H9 (cell line): Measurements from ENCODE around the gene MS4A18. TPM values are rescaled to one million over a fixed set of nuclear protein-coding genes. Genes with fewer than 3 reads are reported as not detected.

ENCODE experiments used
- DNase-seq: peaks from one replicate; pipeline ENCODE4 v3.0.0-alpha.2; 2017
- H2AFZ ChIP-seq: one replicate; pipeline ENCODE4 v1.6.1; 2013; ENCODE audit warnings: mild to moderate bottlenecking, low read length, control low read depth, moderate library complexity
- H2AK5ac ChIP-seq: 2 replicates; pipeline ENCODE4 v1.6.1; 2013; ENCODE audit warnings: low read length, control low read depth, mixed read lengths; ENCODE audit not compliant: insufficient read length
- H2BK120ac ChIP-seq: one replicate; pipeline ENCODE4 v1.6.1; 2013; ENCODE audit warnings: low read depth, mild to moderate bottlenecking, low read length, control low read depth, inconsistent platforms; ENCODE audit not compliant: poor library complexity, severe bottlenecking
- H2BK12ac ChIP-seq: 2 replicates; pipeline ENCODE4 v1.6.1; 2013; ENCODE audit warnings: low read length, control low read depth, mixed read lengths, low read depth; ENCODE audit not compliant: insufficient read length
- H2BK15ac ChIP-seq: 2 replicates; pipeline ENCODE4 v1.6.1; 2013; ENCODE audit warnings: low read depth, low read length, control low read depth
- H2BK20ac ChIP-seq: one replicate; pipeline ENCODE4 v1.6.1; 2013; ENCODE audit warnings: low read depth, mild to moderate bottlenecking, low read length, control low read depth, inconsistent platforms; ENCODE audit not compliant: poor library complexity, severe bottlenecking
- H2BK5ac ChIP-seq: 2 replicates; pipeline ENCODE4 v1.6.1; 2013; ENCODE audit warnings: low read length, control low read depth, mixed read lengths; ENCODE audit not compliant: insufficient read length
- H3K14ac ChIP-seq: 2 replicates; pipeline ENCODE4 v1.6.1; 2013; ENCODE audit warnings: low read length, control low read depth; ENCODE audit not compliant: insufficient read depth
- H3K18ac ChIP-seq: 2 replicates; pipeline ENCODE4 v1.6.1; 2013; ENCODE audit warnings: low read depth, mild to moderate bottlenecking, mixed read lengths, low read length, control low read depth; ENCODE audit not compliant: insufficient read length
- H3K23ac ChIP-seq: 2 replicates; pipeline ENCODE4 v1.6.1; 2013; ENCODE audit warnings: low read length, control low read depth, mixed read lengths, low read depth; ENCODE audit not compliant: insufficient read length
- H3K23me2 ChIP-seq: 2 replicates; pipeline ENCODE4 v1.6.1; 2013; ENCODE audit warnings: low read depth, mild to moderate bottlenecking, mixed read lengths, low read length, control low read depth; ENCODE audit not compliant: insufficient read length, poor library complexity, severe bottlenecking
- H3K27ac ChIP-seq: 2 replicates; pipeline ENCODE4 v1.5.1; 2013; ENCODE audit warnings: low read length, control low read depth, mixed read lengths, low read depth; ENCODE audit not compliant: insufficient read length
- H3K27me3 ChIP-seq: 2 replicates; pipeline ENCODE4 v1.6.1; 2013; ENCODE audit warnings: low read length, control low read depth, inconsistent platforms; ENCODE audit not compliant: insufficient read depth
- H3K4ac ChIP-seq: 2 replicates; pipeline ENCODE4 v1.6.1; 2013; ENCODE audit warnings: low read depth, mild to moderate bottlenecking, control low read depth, inconsistent platforms, low read length, moderate library complexity
- H3K4me1 ChIP-seq: 2 replicates; pipeline ENCODE4 v1.6.1; 2013; ENCODE audit warnings: low read length, control low read depth, inconsistent platforms; ENCODE audit not compliant: insufficient read depth
- H3K4me2 ChIP-seq: 2 replicates; pipeline ENCODE4 v1.6.1; 2013; ENCODE audit warnings: low read length, control low read depth, mixed read lengths; ENCODE audit not compliant: insufficient read length, insufficient read depth
- H3K56ac ChIP-seq: 2 replicates; pipeline ENCODE4 v1.6.1; 2013; ENCODE audit warnings: low read depth, mild to moderate bottlenecking, mixed read lengths, low read length, control low read depth; ENCODE audit not compliant: insufficient read length
- H3K79me1 ChIP-seq: 2 replicates; pipeline ENCODE4 v1.6.1; 2013; ENCODE audit warnings: low read depth, mild to moderate bottlenecking, moderate library complexity, low read length, control low read depth, inconsistent platforms; ENCODE audit not compliant: insufficient read depth, poor library complexity, severe bottlenecking
- H3K79me2 ChIP-seq: 2 replicates; pipeline ENCODE4 v1.6.1; 2013; ENCODE audit warnings: low read length, control low read depth, inconsistent platforms; ENCODE audit not compliant: insufficient read depth
- H3K9ac ChIP-seq: 2 replicates; pipeline ENCODE4 v1.6.1; 2013; ENCODE audit warnings: low read length, control low read depth, mixed read lengths; ENCODE audit not compliant: insufficient read length; ENCODE audit errors: extremely low read depth
- H3K9me3 ChIP-seq: one replicate; pipeline ENCODE4 v1.6.1; 2013; ENCODE audit warnings: low read depth, low read length, inconsistent platforms; ENCODE audit not compliant: control insufficient read depth
- H3T11ph ChIP-seq: one replicate; pipeline ENCODE4 v1.6.1; 2013; ENCODE audit warnings: mild to moderate bottlenecking, low read length, control low read depth, inconsistent platforms
- H4K20me1 ChIP-seq: one replicate; pipeline ENCODE4 v1.6.1; 2013; ENCODE audit not compliant: control insufficient read depth, insufficient read length, insufficient read depth
- H4K5ac ChIP-seq: 2 replicates; pipeline ENCODE4 v1.6.1; 2013; ENCODE audit warnings: low read depth, mild to moderate bottlenecking, mixed read lengths, low read length, control low read depth; ENCODE audit not compliant: insufficient read length
- H4K8ac ChIP-seq: replicated peaks from 2 replicates; pipeline ENCODE4 v1.6.1; 2013; ENCODE audit warnings: low read length, control low read depth, mixed read lengths, low read depth; ENCODE audit not compliant: insufficient read length
- H4K91ac ChIP-seq: 2 replicates; pipeline ENCODE4 v1.6.1; 2013; ENCODE audit warnings: low read depth, mild to moderate bottlenecking, moderate library complexity, mixed read lengths, low read length, control low read depth; ENCODE audit not compliant: insufficient read length
- H3K27ac Mint-ChIP-seq, 3 experiments: 2 replicates in 2 of 3; 3 replicates in 1 of 3; pipeline ENCODE4 v1.8.0; 2020 to 2021; ENCODE audit warnings: mixed read lengths in 3 of 3, mild to moderate bottlenecking in 1 of 3, moderate library complexity in 1 of 3
- H3K27me3 Mint-ChIP-seq: 2 replicates; pipeline ENCODE4 v1.8.0; 2021; ENCODE audit warnings: low read depth, mild to moderate bottlenecking, moderate library complexity, mixed read lengths
- H3K36me3 Mint-ChIP-seq, 3 experiments: 2 replicates in 2 of 3; 3 replicates in 1 of 3; pipeline ENCODE4 v1.8.0; 2020 to 2021; ENCODE audit warnings: low read depth in 3 of 3, mixed read lengths in 3 of 3; ENCODE audit not compliant: insufficient read depth in 1 of 3
- H3K4me1 Mint-ChIP-seq, 2 experiments: 2 replicates each; pipeline ENCODE4 v1.8.0; 2020; ENCODE audit warnings: mixed read lengths in 2 of 2
- H3K4me3 Mint-ChIP-seq, 2 experiments: 2 replicates in 1 of 2; 3 replicates in 1 of 2; pipeline ENCODE4 v1.8.0; 2020 to 2021; ENCODE audit warnings: mild to moderate bottlenecking in 2 of 2, mixed read lengths in 2 of 2, moderate library complexity in 1 of 2
- H3K9me3 Mint-ChIP-seq, 2 experiments: 2 replicates in 1 of 2; 3 replicates in 1 of 2; pipeline ENCODE4 v1.8.0; 2020; ENCODE audit warnings: mild to moderate bottlenecking in 2 of 2, mixed read lengths in 2 of 2, moderate library complexity in 1 of 2
- WGBS: extraction: QIAGEN DNeasy Blood & Tissue Kit; methylation state at CpG from one replicate; pipeline ENCODE4 v1.1.7; 2013; ENCODE audit warnings: missing lambda C conversion rate, low lambda C conversion rate, mixed read lengths; ENCODE audit not compliant: insufficient read length; ENCODE audit errors: extremely low coverage; 5-methylcytosine and 5-hydroxymethylcytosine counted together
- total RNA-seq: library from RNA; stranded (reverse); gene quantifications from 2 replicates; pipeline ENCODE4 v1.2.1, GENCODE V29; 2021
- TF ChIP-seq, protein P1 (sequence below): fragments of 200-600 bp; sonication (generic); conservative IDR thresholded peaks from 3 replicates; pipeline ENCODE4 v1.8.0; 2021; ENCODE audit warnings: antibody characterized with exemption, mild to moderate bottlenecking

The MS4A18 gene
- total RNA-seq, 1 experiment from 2014 or later: not detected

DNA sequence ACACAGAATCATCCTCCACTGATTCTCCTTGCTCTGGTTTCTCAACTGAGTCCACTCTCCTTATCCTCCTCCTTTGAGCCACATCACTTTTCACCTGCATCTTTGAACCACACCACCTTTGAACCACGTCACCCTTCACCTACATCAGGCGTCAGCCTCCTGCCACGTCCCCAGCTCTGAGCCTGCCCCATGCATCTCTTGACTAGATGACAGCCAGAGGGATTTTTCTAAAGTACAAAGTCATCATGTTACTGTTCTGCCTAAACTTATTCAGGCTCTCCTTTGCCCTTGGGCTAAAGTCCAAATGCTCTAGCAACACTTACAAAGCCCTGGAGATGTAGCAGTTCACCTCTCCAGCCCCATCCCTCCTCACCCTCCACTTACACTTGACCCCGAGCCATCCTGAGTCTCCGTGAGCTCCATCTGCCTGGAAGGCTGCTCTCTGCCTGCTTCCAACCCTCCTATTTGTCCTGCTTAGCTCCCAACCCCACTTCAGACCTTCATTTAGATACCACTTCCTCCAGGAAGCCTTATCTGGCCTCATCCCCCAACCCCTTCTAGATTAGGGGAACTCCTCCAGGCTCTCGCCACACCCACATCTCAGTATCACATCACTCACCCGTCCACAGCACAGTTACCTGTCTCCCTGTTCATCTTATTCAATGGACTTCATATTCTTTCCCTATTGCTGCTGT lies 56.9 kb downstream of the MS4A18 start:
- H4K5ac ChIP-seq: no peak overlapping the region
- Mint-ChIP-seq H3K27ac (no peak overlapping the region), H3K4me3 (no peak overlapping the region), H3K36me3 (no peaks in the 10 kb centered on the region), H3K4me1 (no peaks in the 10 kb centered on the region), H3K9me3 (peaks cover 0 to 2% of the 10 kb centered on the region in 2 experiments; a peak in 1 of 5 replicates), H3K27me3 (peaks cover 7% of the 10 kb centered on the region; the same call in 1 of the 2 replicates)
- H3K56ac ChIP-seq: no peak overlapping the region
- H4K8ac ChIP-seq: no peak overlapping the region
- H3K4me1 ChIP-seq: no peaks in the 10 kb centered on the region
- H2BK12ac ChIP-seq: no peak overlapping the region
- no peak overlapping the region for H2BK20ac ChIP-seq
- TF ChIP-seq, protein P1, sequence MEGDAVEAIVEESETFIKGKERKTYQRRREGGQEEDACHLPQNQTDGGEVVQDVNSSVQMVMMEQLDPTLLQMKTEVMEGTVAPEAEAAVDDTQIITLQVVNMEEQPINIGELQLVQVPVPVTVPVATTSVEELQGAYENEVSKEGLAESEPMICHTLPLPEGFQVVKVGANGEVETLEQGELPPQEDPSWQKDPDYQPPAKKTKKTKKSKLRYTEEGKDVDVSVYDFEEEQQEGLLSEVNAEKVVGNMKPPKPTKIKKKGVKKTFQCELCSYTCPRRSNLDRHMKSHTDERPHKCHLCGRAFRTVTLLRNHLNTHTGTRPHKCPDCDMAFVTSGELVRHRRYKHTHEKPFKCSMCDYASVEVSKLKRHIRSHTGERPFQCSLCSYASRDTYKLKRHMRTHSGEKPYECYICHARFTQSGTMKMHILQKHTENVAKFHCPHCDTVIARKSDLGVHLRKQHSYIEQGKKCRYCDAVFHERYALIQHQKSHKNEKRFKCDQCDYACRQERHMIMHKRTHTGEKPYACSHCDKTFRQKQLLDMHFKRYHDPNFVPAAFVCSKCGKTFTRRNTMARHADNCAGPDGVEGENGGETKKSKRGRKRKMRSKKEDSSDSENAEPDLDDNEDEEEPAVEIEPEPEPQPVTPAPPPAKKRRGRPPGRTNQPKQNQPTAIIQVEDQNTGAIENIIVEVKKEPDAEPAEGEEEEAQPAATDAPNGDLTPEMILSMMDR: no peak
- H2AK5ac ChIP-seq: no peak overlapping the region
- H3K23me2 ChIP-seq: no peaks in the 10 kb centered on the region
- H3K79me2 ChIP-seq: no peaks in the 10 kb centered on the region
- H4K20me1 ChIP-seq: no peaks in the 10 kb centered on the region
- no peaks in the 10 kb centered on the region for H3K27me3 ChIP-seq
- no peak overlapping the region for H3K9ac ChIP-seq
- no peak overlapping the region for H2AFZ ChIP-seq
- H3K4me2 ChIP-seq: no peak overlapping the region
- H3K18ac ChIP-seq: no peak overlapping the region
- H3K79me1 ChIP-seq: no peaks in the 10 kb centered on the region
- no peak overlapping the region for H3K14ac ChIP-seq
- WGBS: no CpG with 5 or more reads among the region's 7 CpGs
- no peaks in the 10 kb centered on the region for H3K9me3 ChIP-seq
- H3K27ac ChIP-seq: no peak overlapping the region
- no peak overlapping the region for H2BK5ac ChIP-seq
- H3K23ac ChIP-seq: no peak overlapping the region
- no peak overlapping the region for H2BK120ac ChIP-seq
- no peak overlapping the region for H3K4ac ChIP-seq
- no peak overlapping the region for H4K91ac ChIP-seq
- no peak overlapping the region for H3T11ph ChIP-seq
- H2BK15ac ChIP-seq: no peak overlapping the region
- no peak for DNase-seq
